WTC11 (cell line): ENCODE data around the gene PPP2R1B. TPM values are rescaled to one million over a fixed set of nuclear protein-coding genes. Genes with fewer than 3 reads are reported as not detected.

Experiments
- ATAC-seq: fragments of 200-7000 bp; cut with Tn5 transposase; 2 replicates; pipeline ENCODE4 v1.10.0; 2021; ENCODE audit warnings: mild to moderate bottlenecking, moderate library complexity
- CTCF ChIA-PET: fragments of 300-600 bp; sonication (Branson Sonifier 250); formaldehyde crosslinking; loops from one replicate; lab custom pipeline; 2021; ENCODE audit warnings: antibody characterized with exemption; lab: Charles Lee
- POLR2A ChIA-PET: fragments of 350-600 bp; sonication (Branson Sonifier 250); formaldehyde crosslinking; loops from one replicate; lab custom pipeline; 2021; ENCODE audit warnings: antibody characterized with exemption; lab: Charles Lee
- DNase-seq: peaks from one replicate; pipeline ENCODE4 v3.0.0; 2021; ENCODE audit warnings: low spot score
- H3K27ac Mint-ChIP-seq: 2 replicates; pipeline ENCODE4 v1.8.0; 2021; ENCODE audit warnings: mixed read lengths
- H3K27me3 Mint-ChIP-seq: 2 replicates; pipeline ENCODE4 v1.8.0; 2021; ENCODE audit warnings: low read depth, mild to moderate bottlenecking, moderate library complexity, mixed read lengths
- H3K36me3 Mint-ChIP-seq: 2 replicates; pipeline ENCODE4 v1.8.0; 2021; ENCODE audit warnings: mixed read lengths
- H3K4me1 Mint-ChIP-seq: 2 replicates; pipeline ENCODE4 v1.8.0; 2022; ENCODE audit warnings: mixed read lengths
- H3K4me3 Mint-ChIP-seq: 2 replicates; pipeline ENCODE4 v1.8.0; 2021; ENCODE audit warnings: mild to moderate bottlenecking, moderate library complexity, mixed read lengths
- H3K9me3 Mint-ChIP-seq: 2 replicates; pipeline ENCODE4 v1.8.0; 2021; ENCODE audit warnings: mixed read lengths
- GABPB1 ChIP-seq: sonication (generic); formaldehyde crosslinking; IDR thresholded peaks from 2 replicates; pipeline ENCODE4 v1.8.1; 2023; ENCODE audit warnings: mild to moderate bottlenecking, missing genetic modification reagents
- TEAD1 ChIP-seq: sonication (generic); formaldehyde crosslinking; IDR thresholded peaks from 2 replicates; pipeline ENCODE4 v1.8.0; 2022; ENCODE audit warnings: mild to moderate bottlenecking, missing genetic modification reagents
- total RNA-seq: library from RNA; stranded (reverse); gene quantifications from 3 replicates; pipeline ENCODE4 v1.2.3, GENCODE V29; 2021
- TF ChIP-seq, protein P1 (sequence below): sonication (generic); formaldehyde crosslinking; IDR thresholded peaks from 2 replicates; pipeline ENCODE4 v1.8.1; 2022; ENCODE audit warnings: low read depth, mild to moderate bottlenecking, moderate library complexity, missing genetic modification reagents, borderline replicate concordance
- TF ChIP-seq, protein P2 (sequence below): sonication (generic); formaldehyde crosslinking; IDR thresholded peaks from 2 replicates; pipeline ENCODE4 v1.8.0; 2022; ENCODE audit warnings: mild to moderate bottlenecking, missing genetic modification reagents
- TF ChIP-seq, protein P3 (sequence below): sonication (generic); formaldehyde crosslinking; IDR thresholded peaks from 2 replicates; pipeline ENCODE4 v1.8.0; 2023; ENCODE audit warnings: mild to moderate bottlenecking, missing genetic modification reagents
- TF ChIP-seq, protein P4 (sequence below): sonication (generic); formaldehyde crosslinking; IDR thresholded peaks from 2 replicates; pipeline ENCODE4 v1.8.0; 2022; ENCODE audit warnings: mild to moderate bottlenecking, missing genetic modification reagents
- TF ChIP-seq, protein P5 (sequence below): fragments of 250-450 bp; sonication (Bioruptor Pico); IDR thresholded peaks from 2 replicates; pipeline ENCODE4 v1.9.0; 2021; ENCODE audit warnings: mild to moderate bottlenecking, borderline replicate concordance

PPP2R1B gene
- total RNA-seq, 1 experiment from 2014 or later, result 87.7 TPM

DNA sequence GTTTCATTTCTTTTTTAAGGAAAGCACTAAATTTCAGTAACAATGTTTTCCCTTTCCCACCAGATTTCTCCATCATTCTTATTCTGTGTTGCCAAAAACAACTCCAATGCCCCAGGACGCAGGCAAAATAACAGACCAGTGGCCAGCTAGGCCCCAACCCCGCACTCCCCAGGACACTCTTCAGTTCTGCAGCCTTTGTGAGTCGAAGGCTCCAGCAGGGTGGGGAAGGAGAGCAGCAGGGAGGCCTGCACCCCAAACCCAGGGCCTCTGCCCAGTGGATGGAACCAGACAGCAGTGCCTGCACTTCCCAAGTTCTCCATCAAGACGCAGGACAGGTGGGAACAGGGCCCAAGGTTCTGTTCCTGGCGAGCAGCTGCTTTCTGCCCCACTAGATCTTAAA is 34.4 kb downstream of the PPP2R1B start:
- H3K4me3 Mint-ChIP-seq, result no peak overlapping the region
- H3K27me3 Mint-ChIP-seq, result no peaks in the 10 kb centered on the region
- no peak for DNase-seq
- peaks cover 2% of the 10 kb centered on the region; the same call in 1 of the 2 replicates for H3K4me1 Mint-ChIP-seq
- peak; percentile 5; the same call in 1 of the 2 replicates for ATAC-seq
- peaks cover 5% of the 10 kb centered on the region for H3K36me3 Mint-ChIP-seq
- H3K9me3 Mint-ChIP-seq, result no peaks in the 10 kb centered on the region
- TF ChIP-seq GABPB1 (no peak), TEAD1 (CRISPR knock-in tag) (no peak)
- TF ChIP-seq, protein P1, sequence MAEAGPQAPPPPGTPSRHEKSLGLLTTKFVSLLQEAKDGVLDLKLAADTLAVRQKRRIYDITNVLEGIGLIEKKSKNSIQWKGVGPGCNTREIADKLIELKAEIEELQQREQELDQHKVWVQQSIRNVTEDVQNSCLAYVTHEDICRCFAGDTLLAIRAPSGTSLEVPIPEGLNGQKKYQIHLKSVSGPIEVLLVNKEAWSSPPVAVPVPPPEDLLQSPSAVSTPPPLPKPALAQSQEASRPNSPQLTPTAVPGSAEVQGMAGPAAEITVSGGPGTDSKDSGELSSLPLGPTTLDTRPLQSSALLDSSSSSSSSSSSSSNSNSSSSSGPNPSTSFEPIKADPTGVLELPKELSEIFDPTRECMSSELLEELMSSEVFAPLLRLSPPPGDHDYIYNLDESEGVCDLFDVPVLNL (CRISPR knock-in tag), result no peak
- CTCF ChIA-PET, result interaction anchor here (1.0 to 1.4 kb wide), 2 partner anchors 45 to 110 kb away, joined by 3 read pairs; no protein-coding TSS in a partner anchor
- H3K27ac Mint-ChIP-seq, result peak overlapping the region; percentile 65
- POLR2A ChIA-PET, result interaction anchor here (2.7 kb wide), 1 partner anchor 35 kb away, joined by 6 read pairs; the partner anchor contains the start of gene PPP2R1B

DNA sequence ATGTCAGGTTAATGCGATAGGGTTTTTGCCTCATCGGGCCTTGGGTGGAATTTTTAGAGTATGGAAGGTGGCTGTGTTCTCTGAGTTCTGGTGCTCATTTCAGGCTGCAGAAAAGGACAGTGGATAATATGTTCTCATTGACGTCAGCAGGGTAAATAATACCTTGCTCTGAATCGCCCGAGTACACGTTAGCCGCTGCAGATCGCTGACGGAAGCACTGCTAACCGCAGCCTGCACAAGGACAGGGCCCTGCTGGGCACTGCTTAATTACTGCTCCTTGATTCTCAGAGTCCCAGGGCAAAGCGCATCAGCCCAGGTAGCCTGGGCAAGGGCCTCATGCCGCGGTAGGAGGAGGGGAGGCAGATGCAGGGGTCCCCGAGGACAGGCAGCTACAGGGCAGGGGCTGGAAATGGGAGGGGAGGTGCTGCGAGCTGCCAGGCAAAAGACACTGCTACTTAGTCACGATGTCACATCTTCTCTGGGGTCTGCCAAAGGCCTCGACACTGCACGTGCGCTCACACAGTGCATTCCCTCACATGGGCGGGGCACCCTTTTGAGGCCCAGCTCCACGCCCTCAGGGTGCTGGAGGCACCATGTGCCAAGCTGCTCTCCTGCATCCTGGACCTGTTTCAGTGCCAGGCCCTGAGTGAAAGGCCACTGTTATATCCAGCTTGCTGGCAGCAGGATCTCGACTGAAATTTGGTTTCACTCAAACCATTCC is 35.2 kb downstream of the PPP2R1B start:
- Mint-ChIP-seq H3K9me3 (no peaks in the 10 kb centered on the region), H3K4me1 (peaks cover 2% of the 10 kb centered on the region; the same call in 1 of the 2 replicates), H3K36me3 (peaks cover 9% of the 10 kb centered on the region), H3K4me3 (no peak overlapping the region), H3K27me3 (no peaks in the 10 kb centered on the region), H3K27ac (no peak overlapping the region; the same call in 1 of the 2 replicates)
- ChIA-PET POLR2A (interaction anchor here (2.7 kb wide), 1 partner anchor 35 kb away, joined by 6 read pairs; the partner anchor contains the start of gene PPP2R1B), CTCF (interaction anchor here (1.4 kb wide), 1 partner anchor 46 kb away, joined by 3 read pairs; no protein-coding TSS in a partner anchor)
- no peak for DNase-seq
- TF ChIP-seq, protein P2, sequence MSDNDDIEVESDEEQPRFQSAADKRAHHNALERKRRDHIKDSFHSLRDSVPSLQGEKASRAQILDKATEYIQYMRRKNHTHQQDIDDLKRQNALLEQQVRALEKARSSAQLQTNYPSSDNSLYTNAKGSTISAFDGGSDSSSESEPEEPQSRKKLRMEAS, result no peak
- TF ChIP-seq, protein P3, sequence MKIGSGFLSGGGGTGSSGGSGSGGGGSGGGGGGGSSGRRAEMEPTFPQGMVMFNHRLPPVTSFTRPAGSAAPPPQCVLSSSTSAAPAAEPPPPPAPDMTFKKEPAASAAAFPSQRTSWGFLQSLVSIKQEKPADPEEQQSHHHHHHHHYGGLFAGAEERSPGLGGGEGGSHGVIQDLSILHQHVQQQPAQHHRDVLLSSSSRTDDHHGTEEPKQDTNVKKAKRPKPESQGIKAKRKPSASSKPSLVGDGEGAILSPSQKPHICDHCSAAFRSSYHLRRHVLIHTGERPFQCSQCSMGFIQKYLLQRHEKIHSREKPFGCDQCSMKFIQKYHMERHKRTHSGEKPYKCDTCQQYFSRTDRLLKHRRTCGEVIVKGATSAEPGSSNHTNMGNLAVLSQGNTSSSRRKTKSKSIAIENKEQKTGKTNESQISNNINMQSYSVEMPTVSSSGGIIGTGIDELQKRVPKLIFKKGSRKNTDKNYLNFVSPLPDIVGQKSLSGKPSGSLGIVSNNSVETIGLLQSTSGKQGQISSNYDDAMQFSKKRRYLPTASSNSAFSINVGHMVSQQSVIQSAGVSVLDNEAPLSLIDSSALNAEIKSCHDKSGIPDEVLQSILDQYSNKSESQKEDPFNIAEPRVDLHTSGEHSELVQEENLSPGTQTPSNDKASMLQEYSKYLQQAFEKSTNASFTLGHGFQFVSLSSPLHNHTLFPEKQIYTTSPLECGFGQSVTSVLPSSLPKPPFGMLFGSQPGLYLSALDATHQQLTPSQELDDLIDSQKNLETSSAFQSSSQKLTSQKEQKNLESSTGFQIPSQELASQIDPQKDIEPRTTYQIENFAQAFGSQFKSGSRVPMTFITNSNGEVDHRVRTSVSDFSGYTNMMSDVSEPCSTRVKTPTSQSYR, result no peak
- TF ChIP-seq, protein P4, sequence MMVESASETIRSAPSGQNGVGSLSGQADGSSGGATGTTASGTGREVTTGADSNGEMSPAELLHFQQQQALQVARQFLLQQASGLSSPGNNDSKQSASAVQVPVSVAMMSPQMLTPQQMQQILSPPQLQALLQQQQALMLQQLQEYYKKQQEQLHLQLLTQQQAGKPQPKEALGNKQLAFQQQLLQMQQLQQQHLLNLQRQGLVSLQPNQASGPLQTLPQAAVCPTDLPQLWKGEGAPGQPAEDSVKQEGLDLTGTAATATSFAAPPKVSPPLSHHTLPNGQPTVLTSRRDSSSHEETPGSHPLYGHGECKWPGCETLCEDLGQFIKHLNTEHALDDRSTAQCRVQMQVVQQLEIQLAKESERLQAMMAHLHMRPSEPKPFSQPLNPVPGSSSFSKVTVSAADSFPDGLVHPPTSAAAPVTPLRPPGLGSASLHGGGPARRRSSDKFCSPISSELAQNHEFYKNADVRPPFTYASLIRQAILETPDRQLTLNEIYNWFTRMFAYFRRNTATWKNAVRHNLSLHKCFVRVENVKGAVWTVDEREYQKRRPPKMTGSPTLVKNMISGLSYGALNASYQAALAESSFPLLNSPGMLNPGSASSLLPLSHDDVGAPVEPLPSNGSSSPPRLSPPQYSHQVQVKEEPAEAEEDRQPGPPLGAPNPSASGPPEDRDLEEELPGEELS, result no peak
- ATAC-seq, result 0 out of 2 replicates have a peak, but pooled peaks have one; percentile 3

DNA sequence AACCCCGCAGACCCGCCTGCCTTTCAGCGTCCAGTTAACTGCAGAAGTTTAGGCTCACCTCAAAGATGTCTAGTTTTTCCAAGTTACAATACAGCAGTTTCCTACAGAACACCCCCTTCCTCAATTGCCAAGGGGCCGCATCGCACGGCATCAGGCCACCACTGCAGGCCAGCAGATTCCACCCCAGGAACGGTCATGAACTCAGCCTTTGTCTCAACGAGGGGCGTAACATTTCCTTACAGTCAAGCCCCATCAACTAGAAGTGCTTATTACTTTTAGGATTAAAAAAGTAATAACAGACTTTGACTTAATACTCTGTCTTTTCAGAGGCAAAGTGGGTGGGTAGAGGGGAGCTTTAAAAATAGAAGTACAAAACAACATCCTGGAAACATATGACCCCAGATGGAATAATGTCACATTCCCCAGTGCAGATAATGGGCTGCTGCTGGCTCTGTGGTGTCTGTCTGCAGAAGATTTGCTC is 36.3 kb downstream of the PPP2R1B start:
- Mint-ChIP-seq H3K27ac (no peak overlapping the region), H3K27me3 (no peaks in the 10 kb centered on the region)
- CTCF ChIA-PET, result no interaction called here
- TF ChIP-seq, protein P5, sequence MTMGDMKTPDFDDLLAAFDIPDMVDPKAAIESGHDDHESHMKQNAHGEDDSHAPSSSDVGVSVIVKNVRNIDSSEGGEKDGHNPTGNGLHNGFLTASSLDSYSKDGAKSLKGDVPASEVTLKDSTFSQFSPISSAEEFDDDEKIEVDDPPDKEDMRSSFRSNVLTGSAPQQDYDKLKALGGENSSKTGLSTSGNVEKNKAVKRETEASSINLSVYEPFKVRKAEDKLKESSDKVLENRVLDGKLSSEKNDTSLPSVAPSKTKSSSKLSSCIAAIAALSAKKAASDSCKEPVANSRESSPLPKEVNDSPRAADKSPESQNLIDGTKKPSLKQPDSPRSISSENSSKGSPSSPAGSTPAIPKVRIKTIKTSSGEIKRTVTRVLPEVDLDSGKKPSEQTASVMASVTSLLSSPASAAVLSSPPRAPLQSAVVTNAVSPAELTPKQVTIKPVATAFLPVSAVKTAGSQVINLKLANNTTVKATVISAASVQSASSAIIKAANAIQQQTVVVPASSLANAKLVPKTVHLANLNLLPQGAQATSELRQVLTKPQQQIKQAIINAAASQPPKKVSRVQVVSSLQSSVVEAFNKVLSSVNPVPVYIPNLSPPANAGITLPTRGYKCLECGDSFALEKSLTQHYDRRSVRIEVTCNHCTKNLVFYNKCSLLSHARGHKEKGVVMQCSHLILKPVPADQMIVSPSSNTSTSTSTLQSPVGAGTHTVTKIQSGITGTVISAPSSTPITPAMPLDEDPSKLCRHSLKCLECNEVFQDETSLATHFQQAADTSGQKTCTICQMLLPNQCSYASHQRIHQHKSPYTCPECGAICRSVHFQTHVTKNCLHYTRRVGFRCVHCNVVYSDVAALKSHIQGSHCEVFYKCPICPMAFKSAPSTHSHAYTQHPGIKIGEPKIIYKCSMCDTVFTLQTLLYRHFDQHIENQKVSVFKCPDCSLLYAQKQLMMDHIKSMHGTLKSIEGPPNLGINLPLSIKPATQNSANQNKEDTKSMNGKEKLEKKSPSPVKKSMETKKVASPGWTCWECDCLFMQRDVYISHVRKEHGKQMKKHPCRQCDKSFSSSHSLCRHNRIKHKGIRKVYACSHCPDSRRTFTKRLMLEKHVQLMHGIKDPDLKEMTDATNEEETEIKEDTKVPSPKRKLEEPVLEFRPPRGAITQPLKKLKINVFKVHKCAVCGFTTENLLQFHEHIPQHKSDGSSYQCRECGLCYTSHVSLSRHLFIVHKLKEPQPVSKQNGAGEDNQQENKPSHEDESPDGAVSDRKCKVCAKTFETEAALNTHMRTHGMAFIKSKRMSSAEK (CRISPR knock-in tag), result no peak
- TF ChIP-seq, all 79 proteins: peak for 0
- DNase-seq (no peak), ATAC-seq (no peak)
- Mint-ChIP-seq H3K9me3 (no peaks in the 10 kb centered on the region), H3K36me3 (peaks cover 11% of the 10 kb centered on the region), H3K4me3 (no peak overlapping the region), H3K4me1 (peaks cover 2% of the 10 kb centered on the region; the same call in 1 of the 2 replicates)
- POLR2A ChIA-PET, result no interaction called here
